ENCODE data around the gene IGSF8.

The IGSF8 gene

DNA sequence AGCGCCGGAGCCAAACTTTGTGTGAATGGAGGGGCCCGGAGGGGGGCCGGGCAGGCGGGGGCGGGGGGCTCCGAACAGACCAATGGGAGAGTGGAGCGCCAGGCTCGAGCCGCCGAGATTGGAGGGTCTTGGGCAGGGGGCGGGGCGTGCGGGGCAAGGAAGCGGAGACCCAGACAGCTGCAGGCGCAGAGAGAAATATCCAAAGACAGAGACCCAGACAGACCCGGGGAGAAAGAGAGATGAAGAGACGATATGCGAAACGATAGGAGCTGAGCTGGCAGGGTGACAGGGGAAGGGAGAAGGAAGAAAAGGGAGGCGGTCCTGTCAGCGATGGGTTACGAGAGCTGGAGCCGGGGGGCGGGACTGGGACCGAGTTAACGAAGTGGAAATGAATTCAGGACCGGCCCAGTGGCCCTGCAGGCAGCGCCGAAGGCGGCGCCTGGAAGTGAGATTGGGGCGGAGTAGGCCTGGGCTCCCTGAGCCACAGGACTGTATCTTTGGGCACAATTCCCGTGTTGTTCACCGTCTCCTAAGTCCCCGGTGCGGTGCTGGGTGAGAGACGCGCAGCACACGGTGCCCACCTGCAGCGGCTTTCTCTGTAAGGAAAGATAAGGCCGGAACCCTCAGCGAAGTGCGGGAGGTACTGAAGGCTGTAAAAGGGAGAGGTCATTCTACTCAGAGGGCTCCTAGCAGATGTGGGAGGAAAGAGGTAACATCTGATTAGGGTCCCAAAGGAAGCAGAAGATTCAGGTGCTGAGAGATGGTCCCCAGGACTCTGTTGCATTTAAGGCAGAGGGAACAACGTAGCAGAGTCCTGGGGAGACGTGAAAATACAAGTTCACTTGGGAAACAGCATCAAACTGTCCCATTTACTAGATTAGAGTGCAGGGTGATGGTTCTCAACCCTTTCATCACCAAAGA lies 27.9 kb downstream of the IGSF8 start:
- TF ChIP-seq, protein P1, sequence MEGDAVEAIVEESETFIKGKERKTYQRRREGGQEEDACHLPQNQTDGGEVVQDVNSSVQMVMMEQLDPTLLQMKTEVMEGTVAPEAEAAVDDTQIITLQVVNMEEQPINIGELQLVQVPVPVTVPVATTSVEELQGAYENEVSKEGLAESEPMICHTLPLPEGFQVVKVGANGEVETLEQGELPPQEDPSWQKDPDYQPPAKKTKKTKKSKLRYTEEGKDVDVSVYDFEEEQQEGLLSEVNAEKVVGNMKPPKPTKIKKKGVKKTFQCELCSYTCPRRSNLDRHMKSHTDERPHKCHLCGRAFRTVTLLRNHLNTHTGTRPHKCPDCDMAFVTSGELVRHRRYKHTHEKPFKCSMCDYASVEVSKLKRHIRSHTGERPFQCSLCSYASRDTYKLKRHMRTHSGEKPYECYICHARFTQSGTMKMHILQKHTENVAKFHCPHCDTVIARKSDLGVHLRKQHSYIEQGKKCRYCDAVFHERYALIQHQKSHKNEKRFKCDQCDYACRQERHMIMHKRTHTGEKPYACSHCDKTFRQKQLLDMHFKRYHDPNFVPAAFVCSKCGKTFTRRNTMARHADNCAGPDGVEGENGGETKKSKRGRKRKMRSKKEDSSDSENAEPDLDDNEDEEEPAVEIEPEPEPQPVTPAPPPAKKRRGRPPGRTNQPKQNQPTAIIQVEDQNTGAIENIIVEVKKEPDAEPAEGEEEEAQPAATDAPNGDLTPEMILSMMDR (IDR thresholded peaks at IDR 0.05; ENCODE audit: extremely low read depth, missing control alignments), result no peak
- DNase-seq (ENCODE audit: low spot score), result peak; percentile 86

DNA sequence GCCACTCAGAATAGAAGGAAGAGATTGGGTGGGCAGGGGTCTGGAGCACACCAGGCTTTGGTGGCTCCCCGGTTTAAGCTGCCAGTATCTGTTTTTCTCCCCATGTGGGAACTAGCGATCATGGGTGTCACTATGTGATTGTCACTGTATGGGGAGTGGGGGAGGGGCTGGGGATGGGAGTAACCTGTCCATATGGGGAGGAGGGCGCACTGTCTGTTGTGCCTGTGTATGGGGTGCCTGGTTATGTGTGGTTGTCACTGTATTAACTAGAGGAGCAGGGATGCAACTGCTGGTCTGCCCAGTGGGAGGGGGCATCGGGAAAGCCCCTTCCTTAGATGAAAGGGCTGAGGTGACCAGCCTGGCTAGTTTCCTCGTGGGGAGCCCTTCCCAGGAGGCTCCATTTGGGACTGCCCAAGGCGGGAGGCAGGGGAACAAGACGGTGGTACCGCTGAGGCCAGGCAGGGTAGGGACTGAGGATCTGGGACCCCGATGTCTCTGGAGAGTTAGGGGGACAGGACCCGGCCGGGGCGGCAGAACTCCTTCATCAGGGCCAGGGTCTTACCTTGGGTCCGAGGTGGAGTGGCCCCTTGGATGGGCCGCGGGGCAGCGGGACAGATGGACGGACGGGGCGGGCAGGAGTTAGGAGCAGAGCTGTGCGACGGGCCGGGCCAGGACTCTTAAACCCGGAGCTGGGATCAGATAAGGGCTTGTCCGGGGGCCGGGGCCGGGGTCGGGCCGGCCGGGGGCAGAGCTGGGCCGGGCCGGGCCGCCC lies 28.8 kb downstream of the IGSF8 start, which contains the start of gene KCNJ10:
Gene KCNJ10 (minus strand): TSS at position 701 of the 772 bp plus-strand sequence. CDS start 27,628 bp downstream, outside the sequence.
- DNase-seq (ENCODE audit: low spot score), result no peak
- TF ChIP-seq, protein P1 (IDR thresholded peaks at IDR 0.05; ENCODE audit: extremely low read depth, missing control alignments), result no peak

DNA sequence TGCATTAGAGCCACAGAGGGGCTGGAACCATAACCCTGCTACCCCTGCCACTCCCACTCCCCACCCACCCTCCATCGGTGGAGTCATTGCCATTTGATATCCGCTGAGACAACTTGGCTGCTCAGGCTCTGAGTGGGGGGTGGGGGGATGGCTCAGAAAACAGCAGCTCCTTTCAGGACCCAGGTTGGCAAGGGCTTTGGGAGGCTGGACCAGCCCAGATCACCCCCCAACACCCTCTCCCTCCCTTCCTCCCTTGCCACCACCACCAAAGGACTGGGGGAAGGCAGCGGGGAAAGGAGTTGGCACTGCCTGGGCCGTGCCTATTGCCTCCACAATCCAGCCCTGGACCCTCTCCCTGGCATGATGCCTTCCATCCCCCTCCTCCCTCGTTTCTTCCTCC lies 30.2 kb downstream of the IGSF8 start:
- TF ChIP-seq, protein P1 (IDR thresholded peaks at IDR 0.05; ENCODE audit: extremely low read depth, missing control alignments), result no peak

DNA sequence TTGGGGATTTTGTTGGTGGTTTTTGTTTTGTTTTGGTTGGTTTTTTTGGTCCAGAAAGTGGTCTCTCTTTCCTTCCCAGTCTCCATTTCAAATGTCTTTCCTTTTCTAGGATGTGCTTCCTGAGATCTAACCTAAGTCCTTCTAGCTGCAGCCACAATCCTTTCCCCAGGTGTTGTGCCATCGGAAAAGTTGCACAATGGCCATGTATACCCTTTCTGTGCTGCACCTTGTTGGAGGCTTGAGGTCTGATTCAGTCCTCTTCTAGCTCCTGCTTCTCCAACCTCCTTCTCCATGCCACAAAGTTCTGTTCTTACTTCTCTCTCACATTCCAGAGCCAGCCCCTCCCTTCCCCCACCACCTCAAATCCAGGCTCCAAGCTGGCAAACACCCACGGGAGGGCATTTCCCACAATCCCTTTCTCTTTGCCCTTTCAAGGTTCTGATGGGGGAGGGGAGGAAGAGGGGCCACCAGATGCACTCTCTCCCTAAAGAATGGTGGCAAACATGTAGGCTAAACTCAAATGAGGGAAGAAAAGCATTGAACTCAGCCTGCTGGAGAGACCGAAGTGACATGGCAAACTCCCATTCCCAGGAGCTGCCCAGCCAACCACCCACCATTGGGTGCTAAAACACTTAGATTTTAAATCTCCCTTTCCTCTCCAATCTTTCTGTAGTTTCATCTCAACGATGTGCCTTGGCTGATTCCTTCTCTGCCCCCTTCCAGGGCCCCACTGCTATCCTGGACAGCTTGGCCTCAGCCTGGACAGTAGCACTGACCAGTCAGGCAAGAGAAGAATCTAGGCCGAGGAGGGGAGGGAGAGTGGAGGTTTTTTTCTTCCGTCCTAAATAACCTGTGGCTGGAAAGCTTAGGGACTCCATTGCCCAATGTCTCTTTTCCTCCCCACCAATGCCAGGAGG lies 31.3 kb downstream of the IGSF8 start:
- no peak for DNase-seq (ENCODE audit: low spot score)
- TF ChIP-seq, protein P1 (IDR thresholded peaks at IDR 0.05; ENCODE audit: extremely low read depth, missing control alignments), result no peak

More for the DNA sequence above, 30.2 kb downstream of the IGSF8 start:
- no peak for DNase-seq (ENCODE audit: low spot score)

DNA sequence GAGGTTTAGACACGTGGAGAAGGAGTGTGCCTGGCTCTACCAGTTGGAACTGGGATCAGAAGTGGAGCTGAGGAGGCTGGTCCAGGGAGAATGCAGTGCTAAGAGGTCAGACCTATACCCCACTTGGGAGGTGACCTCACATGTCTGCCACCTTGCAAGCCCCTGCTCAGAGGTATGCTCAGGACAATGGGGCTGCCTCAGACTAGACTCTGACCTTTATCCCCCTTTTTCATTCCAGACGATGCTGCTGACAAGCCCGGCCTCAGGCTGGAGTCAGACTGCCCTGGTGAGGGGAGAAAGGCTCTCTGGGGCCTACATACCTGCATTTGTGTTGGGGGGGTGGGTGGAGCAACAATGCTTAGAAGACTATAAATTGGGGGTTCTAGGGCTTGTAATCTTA lies 33.7 kb downstream of the IGSF8 start:
- no peak for DNase-seq (ENCODE audit: low spot score)
- TF ChIP-seq, protein P1 (IDR thresholded peaks at IDR 0.05; ENCODE audit: extremely low read depth, missing control alignments), result no peak

DNA sequence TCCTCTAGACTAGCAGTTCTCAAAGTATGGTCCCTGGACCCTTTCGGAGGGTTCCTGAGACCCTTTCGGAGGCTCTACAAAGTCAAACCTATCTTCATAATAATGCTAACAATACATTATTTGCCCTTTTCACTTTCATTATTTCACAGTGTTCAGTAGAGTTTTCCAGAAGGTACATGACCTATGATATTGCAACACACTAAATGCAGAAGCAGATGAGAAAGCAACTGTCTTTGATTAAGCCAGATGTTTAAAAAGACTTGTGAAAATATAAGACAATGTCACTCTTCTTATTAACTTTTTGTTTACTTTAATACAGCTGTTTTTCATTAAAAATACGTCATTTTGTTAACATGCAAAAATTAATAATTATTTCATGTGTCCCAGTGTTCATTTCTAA lies 34.3 kb downstream of the IGSF8 start:
- TF ChIP-seq, protein P1 (IDR thresholded peaks at IDR 0.05; ENCODE audit: extremely low read depth, missing control alignments), result no peak
- no peak for DNase-seq (ENCODE audit: low spot score)

Measured in GM20000 (cell line).